HepG2 (cell line): ENCODE measurements around the gene NLE1. TPM values are rescaled to one million over a fixed set of nuclear protein-coding genes. Genes with fewer than 3 reads are reported as not detected.

Experiments used
- ASH2L ChIP-seq: fragments of 300-600, 200-600 bp; sonication (generic); IDR thresholded peaks from 2 replicates; pipeline ENCODE4 v1.7.0; 2017; ENCODE audit warnings: low read depth, mild to moderate bottlenecking, moderate library complexity, mixed read lengths, low read length; ENCODE audit not compliant: insufficient read length
- MXI1 ChIP-seq: IDR thresholded peaks from 3 replicates; pipeline ENCODE4 v1.6.1; 2012; ENCODE audit warnings: low read depth, low read length, inconsistent platforms, borderline replicate concordance
- POGK ChIP-seq: sonication (generic); formaldehyde crosslinking; conservative IDR thresholded peaks from 2 replicates; pipeline ENCODE4 v1.8.0; 2022; ENCODE audit warnings: mild to moderate bottlenecking, moderate library complexity, missing genetic modification reagents
- PRDM15 ChIP-seq: sonication (generic); formaldehyde crosslinking; IDR thresholded peaks from 2 replicates; pipeline ENCODE4 v1.4.0; 2020; ENCODE audit warnings: missing genetic modification reagents
- ZHX2 ChIP-seq, 2 experiments: sonication (generic) in 1 of 2; formaldehyde crosslinking in 1 of 2; IDR thresholded peaks; 2 replicates each; pipeline versions ENCODE4 v1.6.1 to v1.9.0; 2014 to 2022; ENCODE audit warnings: antibody characterized with exemption in 1 of 2, borderline replicate concordance in 1 of 2, inconsistent platforms in 1 of 2, low read depth in 1 of 2, missing genetic modification reagents in 1 of 2
- ZNF275 ChIP-seq: sonication (generic); formaldehyde crosslinking; IDR thresholded peaks from 2 replicates; pipeline ENCODE4 v1.8.0; 2022; ENCODE audit warnings: missing genetic modification reagents, mild to moderate bottlenecking, inconsistent platforms, borderline replicate concordance
- ZNF574 ChIP-seq: sonication (generic); formaldehyde crosslinking; IDR thresholded peaks from 2 replicates; pipeline ENCODE4 v1.4.0; 2020; ENCODE audit warnings: missing genetic modification reagents
- ZSCAN20 ChIP-seq: sonication (generic); formaldehyde crosslinking; IDR thresholded peaks from 2 replicates; pipeline ENCODE4 v1.4.0; 2020; ENCODE audit warnings: missing genetic modification reagents, mild to moderate bottlenecking, borderline replicate concordance
- polyA plus RNA-seq, 8 experiments: library from polyadenylated mRNA; depleted of rRNA in 3 of 8; stranded (reverse) in 7 of 8; unstranded in 1 of 8; fragments of >200 nt; fragmentation: Illumina TruSeq in 4 of 8; extraction: Trizol in 4 of 8; gene quantifications; 2 replicates each; pipeline versions ENCODE4 v1.2.1 to v1.2.3, GENCODE V29; 2011 to 2016; ENCODE audit warnings: low read depth in 4 of 8, missing spikeins in 1 of 8, mixed read lengths in 1 of 8; ENCODE audit not compliant: insufficient read depth in 1 of 8
- total RNA-seq, 5 experiments: library from RNA; depleted of rRNA; stranded (reverse); fragments of >200 nt; fragmentation: Illumina TruSeq; extraction: Trizol; gene quantifications; 2 replicates each; pipeline ENCODE4 v1.2.3, GENCODE V29; 2016; ENCODE audit warnings: low read depth in 1 of 5

Gene NLE1
- total and polyA plus RNA-seq, 2 of the 13 experiments (the other 11 are each of a cell fraction or from before 2014, with no cell fraction given): 20.3 to 34.5 TPM

GRCh38 chr17:35088881-35089585 is 53.1 kb downstream of the NLE1 start (continued):
- TF ChIP-seq ZHX2 (IDR thresholded peaks at IDR 0.05; ENCODE audit: low read depth) (no peak), ZHX2 (CRISPR knock-in tag; IDR thresholded peaks at IDR 0.05; ENCODE audit: borderline replicate concordance) (no peak), ASH2L (peak; percentile 41), ZNF574 (CRISPR knock-in tag) (peak; percentile 99), ZNF275 (CRISPR knock-in tag) (no peak), MXI1 (peak; percentile 69; the same call in 1 of the 3 replicates), POGK (CRISPR knock-in tag) (peak; percentile 67), PRDM15 (CRISPR knock-in tag) (no peak), ZSCAN20 (CRISPR knock-in tag) (no peak)
